ENCODE results near the gene CLOCK. TPM values are rescaled to one million over a fixed set of nuclear protein-coding genes. Genes with fewer than 3 reads are reported as not detected.
"Not testable (repeated sequence)": the region's sequence is repeated elsewhere in the genome, so short reads cannot be mapped to it uniquely, and the experiment has no call there.

The CLOCK gene
- polyA plus RNA-seq, 1 donor from 2014 or later: 4.3 TPM

DNA sequence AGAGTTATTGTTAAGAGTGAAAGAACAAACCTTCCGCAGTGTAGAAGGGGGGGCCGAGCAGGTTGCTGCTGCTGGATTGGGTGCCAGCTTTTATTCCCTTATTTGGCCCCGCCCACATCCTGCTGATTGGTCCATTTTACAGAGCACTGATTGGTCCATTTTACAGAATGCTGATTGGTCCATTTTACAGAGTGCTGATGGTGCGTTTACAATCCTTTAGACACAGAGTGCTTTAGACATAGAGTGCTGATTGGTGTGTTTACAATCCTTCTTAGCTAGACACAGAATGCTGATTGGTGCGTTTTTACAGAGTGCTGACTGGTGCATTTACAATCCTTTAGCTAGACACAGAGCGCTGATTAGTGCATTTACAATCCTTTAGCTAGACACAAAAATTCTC lies 5.3 kb upstream of the CLOCK start:
- Mint-ChIP-seq H3K4me3 (peak overlapping the region; percentile 32 to 77 (median 50)), H3K4me1 (peaks cover 5 to 24% (median 15%) of the 10 kb centered on the region in 3 donors), H3K27ac (peak overlapping the region in 2 of 3 donors; percentile 53 to 68)
- not testable (repeated sequence) for H3K36me3 Mint-ChIP-seq, H3K27me3 Mint-ChIP-seq, H3K9me3 Mint-ChIP-seq

DNA sequence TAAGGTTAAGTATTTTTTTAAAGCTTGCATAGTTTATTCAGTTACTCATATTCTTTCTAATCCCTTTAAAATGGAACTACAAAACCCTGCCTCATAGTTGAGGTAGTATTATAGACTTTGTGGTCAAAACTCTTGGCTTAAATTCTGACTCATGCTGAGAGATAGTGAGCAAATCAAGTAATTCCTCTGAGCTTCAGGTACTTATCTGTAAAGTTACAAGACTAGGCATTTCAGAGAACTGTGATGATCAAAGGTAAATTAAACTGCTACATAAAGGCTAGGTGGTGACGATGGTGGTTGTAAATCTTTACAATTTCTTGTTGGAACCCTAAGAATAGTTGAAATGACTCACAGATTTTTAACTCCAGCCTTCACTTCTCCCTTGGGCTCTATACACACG lies 3.2 kb upstream of the CLOCK start:
- Mint-ChIP-seq H3K4me3 (peak overlapping the region in 1 of 4 donors; percentile 99), H3K27ac (peak overlapping the region in 1 of 3 donors; percentile 39), H3K27me3 (peaks cover 1% of the 10 kb centered on the region), H3K9me3 (no peaks in the 10 kb centered on the region), H3K4me1 (peaks cover 14 to 27% (median 15%) of the 10 kb centered on the region in 3 donors), H3K36me3 (no peaks in the 10 kb centered on the region)

DNA sequence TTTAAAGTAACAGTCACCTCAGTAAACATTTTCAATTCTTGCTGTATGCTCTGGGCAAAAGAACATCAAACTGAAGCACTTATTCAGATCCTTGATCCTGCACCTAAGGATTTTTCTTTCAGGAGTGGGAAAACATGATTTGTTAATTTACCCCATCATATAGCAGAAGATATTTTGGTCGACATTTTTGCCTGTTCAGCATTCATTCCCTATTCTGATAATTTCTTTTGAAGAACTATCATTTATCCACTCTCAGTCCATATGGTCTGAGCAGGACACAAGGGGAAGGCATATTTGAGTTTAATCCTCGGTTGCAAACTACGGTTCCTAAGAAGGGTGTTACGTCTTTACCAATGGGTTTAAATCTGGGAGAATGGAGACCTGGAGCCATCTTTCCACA lies 1.2 kb upstream of the CLOCK start:
- H3K4me3 Mint-ChIP-seq: peak overlapping the region; percentile 88 to 99 (median 97)
- no peaks in the 10 kb centered on the region for H3K36me3 Mint-ChIP-seq
- peaks cover 17 to 36% (median 26%) of the 10 kb centered on the region in 3 donors for H3K4me1 Mint-ChIP-seq
- H3K9me3 Mint-ChIP-seq: no peaks in the 10 kb centered on the region
- H3K27me3 Mint-ChIP-seq: peaks cover 1% of the 10 kb centered on the region
- H3K27ac Mint-ChIP-seq: peak overlapping the region; percentile 89 to 96 (median 94)

DNA sequence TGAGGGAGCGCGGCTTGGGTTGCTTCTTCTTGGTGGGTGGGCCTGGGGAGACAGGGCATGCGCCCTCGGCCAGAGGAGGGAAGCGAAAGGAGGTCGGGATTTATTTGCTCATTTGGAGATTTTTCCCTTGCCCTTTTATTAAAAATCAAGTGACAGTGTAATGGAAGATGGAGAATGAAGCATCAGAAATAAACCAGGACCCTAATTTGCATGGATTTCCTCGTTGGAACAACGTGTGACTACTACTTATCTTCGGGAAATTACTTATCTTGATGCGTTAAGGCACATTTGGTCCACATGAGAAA lies 709 bp upstream of the CLOCK start:
- peaks cover 1% of the 10 kb centered on the region for H3K27me3 Mint-ChIP-seq
- H3K36me3 Mint-ChIP-seq: no peaks in the 10 kb centered on the region
- peak overlapping the region; percentile 89 to 96 (median 94) for H3K27ac Mint-ChIP-seq
- H3K4me1 Mint-ChIP-seq: peaks cover 17 to 36% (median 26%) of the 10 kb centered on the region in 3 donors
- H3K4me3 Mint-ChIP-seq: peak overlapping the region; percentile 88 to 99 (median 97)
- H3K9me3 Mint-ChIP-seq: no peaks in the 10 kb centered on the region

DNA sequence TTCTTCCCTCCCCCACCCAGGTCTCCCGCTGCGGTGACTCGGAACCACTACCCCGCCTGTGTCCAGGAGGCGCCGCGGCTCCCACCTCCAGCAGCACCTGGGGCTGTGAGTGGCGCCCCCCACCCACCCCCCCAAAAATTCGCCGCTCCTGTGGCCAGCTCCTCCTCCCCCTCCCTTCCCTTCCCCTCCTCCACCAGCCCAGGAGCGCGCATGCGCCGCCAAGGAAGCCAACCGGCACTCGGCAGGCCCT lies 278 bp downstream of the CLOCK start:
- Mint-ChIP-seq H3K36me3 (no peaks in the 10 kb centered on the region), H3K27ac (peak overlapping the region; percentile 89 to 96 (median 94)), H3K4me3 (peak overlapping the region; percentile 88 to 99 (median 97)), H3K4me1 (peaks cover 16 to 35% (median 26%) of the 10 kb centered on the region in 3 donors), H3K9me3 (no peaks in the 10 kb centered on the region), H3K27me3 (peaks cover 1% of the 10 kb centered on the region)

DNA sequence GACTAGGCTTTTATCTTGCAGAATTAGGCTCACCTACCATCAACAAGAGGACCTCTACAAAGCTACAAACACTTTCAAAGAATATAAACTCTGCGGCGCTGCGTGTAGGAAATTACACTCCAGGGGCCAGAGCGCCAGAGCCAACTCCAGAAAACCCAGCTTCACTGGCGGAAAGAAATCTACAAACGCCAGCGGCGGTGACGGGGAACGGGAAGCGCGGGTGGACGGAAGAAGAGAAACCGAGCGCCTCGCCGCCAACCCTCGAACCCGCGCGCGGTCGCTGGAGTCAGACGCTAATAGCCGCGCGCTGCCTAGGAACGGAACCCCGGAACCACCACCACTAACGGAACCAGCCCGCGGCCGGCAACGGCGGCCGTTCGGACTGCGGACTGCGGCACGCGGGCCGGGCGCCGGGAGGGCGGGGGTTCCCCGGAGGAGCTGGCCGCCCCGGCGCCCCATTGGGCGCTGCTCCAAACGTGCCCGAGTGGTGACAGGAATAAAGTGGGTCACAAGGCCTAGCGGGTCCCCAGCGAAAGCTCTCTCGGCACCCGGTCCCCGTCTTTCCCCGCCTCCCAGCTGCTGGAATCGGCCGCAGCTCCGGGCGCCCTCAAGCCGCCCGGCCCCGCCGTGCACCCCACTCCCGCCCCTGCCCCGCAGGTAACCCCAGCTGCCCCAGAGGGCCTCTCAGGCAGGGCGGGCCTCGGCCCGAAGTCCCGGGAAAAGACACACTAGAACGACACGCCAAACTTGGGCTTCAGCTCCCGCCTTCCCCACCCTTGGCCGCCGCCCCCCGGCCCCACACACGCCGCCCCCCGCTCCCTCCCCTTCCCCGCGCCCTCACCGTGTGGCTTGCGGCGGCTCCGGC lies 836 bp downstream of the CLOCK start:
- Mint-ChIP-seq H3K4me1 (peaks cover 16 to 36% (median 26%) of the 10 kb centered on the region in 3 donors), H3K9me3 (no peaks in the 10 kb centered on the region)

DNA sequence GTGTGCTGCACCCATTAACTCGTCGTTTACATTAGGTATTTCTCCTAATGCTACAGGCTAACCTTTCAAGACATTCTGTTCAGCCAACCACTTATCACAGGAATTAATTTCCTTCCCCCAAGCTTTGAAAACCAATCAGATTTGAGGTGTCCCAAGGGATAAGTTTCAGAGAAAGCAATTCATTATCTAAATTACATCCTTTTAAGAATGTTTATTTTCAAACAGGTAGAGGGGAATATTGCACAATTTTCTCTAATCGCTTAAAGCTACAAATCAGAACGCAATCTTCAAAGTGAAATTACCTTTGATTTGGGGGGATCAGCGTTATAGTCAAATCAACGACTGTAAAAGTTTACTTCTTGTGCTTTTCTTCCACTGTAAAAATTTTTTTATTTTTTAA lies 1.6 kb downstream of the CLOCK start:
- H3K27me3 Mint-ChIP-seq: peaks cover 1% of the 10 kb centered on the region
- no peaks in the 10 kb centered on the region for H3K9me3 Mint-ChIP-seq
- H3K4me3 Mint-ChIP-seq: peak overlapping the region; percentile 88 to 99 (median 97)
- peak overlapping the region; percentile 89 to 98 (median 97) for H3K27ac Mint-ChIP-seq
- no peaks in the 10 kb centered on the region for H3K36me3 Mint-ChIP-seq
- peaks cover 16 to 35% (median 26%) of the 10 kb centered on the region in 3 donors for H3K4me1 Mint-ChIP-seq

More for the DNA sequence above, 836 bp downstream of the CLOCK start:
- peak overlapping the region; percentile 89 to 98 (median 97) for H3K27ac Mint-ChIP-seq
- H3K4me3 Mint-ChIP-seq: peak overlapping the region; percentile 88 to 99 (median 97)
- no peaks in the 10 kb centered on the region for H3K36me3 Mint-ChIP-seq
- peaks cover 1% of the 10 kb centered on the region for H3K27me3 Mint-ChIP-seq

DNA sequence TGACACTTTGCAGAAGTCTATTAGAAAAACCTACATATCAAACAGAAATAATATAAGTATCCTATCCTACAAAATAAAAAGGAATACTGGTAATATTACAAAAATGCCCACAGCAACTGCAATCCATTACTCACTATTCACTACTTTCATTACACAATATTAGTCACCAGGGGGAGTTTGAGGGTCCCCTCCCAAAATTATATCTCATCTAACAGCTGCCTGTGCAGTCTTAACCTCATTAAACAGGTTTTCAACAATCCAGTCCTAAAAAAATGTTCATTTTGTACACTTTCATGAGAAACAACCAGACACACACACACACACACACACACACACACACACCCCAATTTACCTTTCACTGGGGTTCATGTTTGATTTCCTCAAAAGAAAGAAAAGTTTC lies 2.9 kb downstream of the CLOCK start:
- peaks cover 18 to 35% (median 26%) of the 10 kb centered on the region in 3 donors for H3K4me1 Mint-ChIP-seq
- no peaks in the 10 kb centered on the region for H3K36me3 Mint-ChIP-seq
- peak overlapping the region; percentile 27 to 97 (median 64) for H3K27ac Mint-ChIP-seq
- peak overlapping the region in 1 of 4 donors; percentile 99 for H3K4me3 Mint-ChIP-seq
- H3K9me3 Mint-ChIP-seq: no peaks in the 10 kb centered on the region
- peaks cover 1% of the 10 kb centered on the region for H3K27me3 Mint-ChIP-seq

DNA sequence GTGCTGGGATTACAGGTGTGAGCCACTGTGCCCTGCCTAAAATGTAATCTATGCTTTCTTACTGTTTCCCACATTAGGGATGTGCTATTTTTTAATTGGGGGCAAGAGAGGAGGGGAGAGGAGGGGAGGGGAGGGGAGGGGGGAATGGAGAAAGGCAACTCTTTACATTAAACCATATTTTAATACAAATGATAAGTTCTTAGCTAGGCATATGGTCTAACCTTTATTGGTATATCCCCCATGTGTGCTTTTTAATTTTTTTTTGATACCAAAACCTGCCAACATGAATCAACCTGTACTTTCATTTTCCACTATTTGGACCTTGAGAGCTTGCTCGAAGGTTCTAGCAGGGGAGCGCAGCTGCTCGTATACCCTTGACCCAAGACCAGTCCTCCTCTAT lies 6.4 kb downstream of the CLOCK start:
- Mint-ChIP-seq H3K9me3 (no peaks in the 10 kb centered on the region), H3K27me3 (no peaks in the 10 kb centered on the region), H3K36me3 (peaks cover 4% of the 10 kb centered on the region), H3K27ac (no peak overlapping the region), H3K4me1 (peaks cover 22 to 33% (median 26%) of the 10 kb centered on the region in 3 donors), H3K4me3 (peak overlapping the region in 1 of 4 donors; percentile 48)

DNA sequence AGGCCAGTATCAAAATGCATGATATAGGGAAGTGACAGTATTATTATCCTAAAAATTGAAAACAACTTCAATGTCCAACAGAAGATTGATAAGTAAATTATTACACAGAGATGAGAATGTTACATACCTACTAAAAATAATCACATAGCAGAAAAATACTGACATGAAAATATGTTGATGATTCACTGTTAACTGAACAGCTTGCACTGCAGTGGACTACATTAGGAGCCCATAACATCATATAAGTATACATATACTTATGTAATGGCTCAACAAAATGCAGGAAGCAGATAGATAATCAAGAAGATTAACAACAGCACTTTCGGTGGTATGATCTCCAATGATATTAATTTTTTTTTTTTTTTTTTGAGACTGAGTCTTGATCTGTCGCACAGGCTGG lies 7.1 kb downstream of the CLOCK start:
- Mint-ChIP-seq H3K4me1 (peaks cover 20 to 28% (median 20%) of the 10 kb centered on the region in 3 donors), H3K9me3 (no peaks in the 10 kb centered on the region), H3K4me3 (no peak overlapping the region), H3K27ac (no peak overlapping the region), H3K36me3 (peaks cover 4% of the 10 kb centered on the region), H3K27me3 (no peaks in the 10 kb centered on the region)

DNA sequence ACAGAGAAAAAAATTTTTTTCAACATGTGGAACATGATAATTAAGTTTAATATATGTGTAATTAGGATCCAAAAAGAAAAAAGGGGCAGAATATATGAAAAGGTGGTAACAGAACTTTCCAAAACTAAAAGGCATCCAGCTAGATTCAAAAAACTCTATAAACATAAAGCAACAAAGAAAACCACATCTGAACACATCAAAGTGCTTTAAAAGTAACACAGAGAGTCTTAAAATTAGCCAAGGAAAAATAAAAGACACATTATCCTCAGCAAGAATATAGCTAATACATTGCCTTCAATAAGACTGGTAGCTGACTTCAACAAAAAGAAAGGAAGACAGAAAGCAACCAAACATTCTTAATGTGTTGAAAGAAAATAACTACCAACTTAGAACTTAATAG lies 8.2 kb downstream of the CLOCK start:
- H3K27me3 Mint-ChIP-seq: no peaks in the 10 kb centered on the region
- no peak overlapping the region for H3K4me3 Mint-ChIP-seq
- peaks cover 13 to 23% (median 14%) of the 10 kb centered on the region in 3 donors for H3K4me1 Mint-ChIP-seq
- peak overlapping the region in 1 of 3 donors; percentile 48 for H3K27ac Mint-ChIP-seq
- H3K36me3 Mint-ChIP-seq: peaks cover 8% of the 10 kb centered on the region
- H3K9me3 Mint-ChIP-seq: peaks cover 0 to 7% (median 3%) of the 10 kb centered on the region in 3 donors

DNA sequence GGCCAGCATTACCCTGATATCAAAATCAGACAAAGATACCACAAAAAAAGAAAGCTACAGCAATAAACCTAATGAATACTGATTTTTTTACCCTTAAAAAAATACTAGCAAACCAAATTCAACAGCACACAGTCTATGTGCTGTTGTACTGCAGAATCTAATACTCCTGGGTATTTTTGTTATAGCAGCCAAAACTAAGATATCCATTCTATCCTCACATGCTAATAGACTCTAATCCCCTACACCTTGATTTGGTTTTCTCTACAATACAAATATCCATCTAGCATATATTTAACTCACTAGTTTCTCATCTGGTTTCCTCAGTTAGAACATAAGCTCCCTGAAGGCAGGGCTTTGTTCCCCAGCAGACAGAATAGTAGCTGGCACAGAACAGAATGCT lies 12.4 kb downstream of the CLOCK start:
- Mint-ChIP-seq H3K36me3 (peaks cover 22% of the 10 kb centered on the region), H3K4me1 (peaks cover 13 to 26% (median 16%) of the 10 kb centered on the region in 3 donors), H3K9me3 (peaks cover 3 to 18% (median 8%) of the 10 kb centered on the region in 3 donors), H3K4me3 (no peak overlapping the region), H3K27me3 (no peaks in the 10 kb centered on the region), H3K27ac (peak overlapping the region in 1 of 3 donors; percentile 63)

DNA sequence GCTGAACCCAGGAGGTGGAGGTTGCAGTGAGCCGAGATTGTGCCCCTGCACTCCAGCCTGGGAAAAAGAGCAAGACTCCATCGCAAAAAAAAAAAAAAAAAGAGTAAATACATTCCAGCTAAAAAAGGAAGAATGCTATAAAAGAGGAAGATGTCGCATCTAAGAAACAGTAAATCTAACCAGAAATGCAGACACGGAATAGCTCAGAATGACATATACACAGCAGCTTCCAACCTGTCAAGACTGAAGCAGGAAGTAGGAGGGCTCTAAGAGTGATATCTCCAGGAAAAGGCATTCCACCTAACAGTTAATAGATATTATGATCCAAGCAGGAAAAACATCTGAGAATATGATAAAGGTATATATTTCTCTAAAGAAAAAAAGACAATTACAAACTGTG lies 16.0 kb downstream of the CLOCK start:
- no peak overlapping the region for H3K4me3 Mint-ChIP-seq
- H3K9me3 Mint-ChIP-seq: peaks cover 3 to 18% (median 8%) of the 10 kb centered on the region in 3 donors
- no peak overlapping the region for H3K27ac Mint-ChIP-seq
- peaks cover 12 to 29% (median 15%) of the 10 kb centered on the region in 3 donors for H3K4me1 Mint-ChIP-seq
- no peaks in the 10 kb centered on the region for H3K27me3 Mint-ChIP-seq
- peaks cover 22% of the 10 kb centered on the region for H3K36me3 Mint-ChIP-seq

DNA sequence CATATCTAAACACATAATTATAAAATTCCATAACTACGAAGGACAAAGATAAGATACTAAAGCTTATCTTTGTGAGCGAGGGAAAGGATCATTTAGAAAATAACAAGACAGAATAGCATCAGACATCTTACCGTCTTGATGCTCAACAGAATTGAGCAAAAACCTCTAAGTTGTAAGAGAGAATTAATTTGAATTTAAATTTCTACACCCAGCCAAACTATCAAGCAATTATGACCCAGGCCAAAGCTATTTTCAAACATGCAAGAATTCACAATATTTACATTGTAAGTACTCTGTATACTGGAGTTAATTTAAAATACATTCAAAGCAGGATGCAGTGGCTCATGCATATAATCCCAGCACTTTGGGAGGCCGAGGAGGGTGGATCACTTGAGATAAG lies 16.5 kb downstream of the CLOCK start:
- no peak overlapping the region for H3K4me3 Mint-ChIP-seq
- no peak overlapping the region for H3K27ac Mint-ChIP-seq
- peaks cover 3 to 18% (median 8%) of the 10 kb centered on the region in 3 donors for H3K9me3 Mint-ChIP-seq

DNA sequence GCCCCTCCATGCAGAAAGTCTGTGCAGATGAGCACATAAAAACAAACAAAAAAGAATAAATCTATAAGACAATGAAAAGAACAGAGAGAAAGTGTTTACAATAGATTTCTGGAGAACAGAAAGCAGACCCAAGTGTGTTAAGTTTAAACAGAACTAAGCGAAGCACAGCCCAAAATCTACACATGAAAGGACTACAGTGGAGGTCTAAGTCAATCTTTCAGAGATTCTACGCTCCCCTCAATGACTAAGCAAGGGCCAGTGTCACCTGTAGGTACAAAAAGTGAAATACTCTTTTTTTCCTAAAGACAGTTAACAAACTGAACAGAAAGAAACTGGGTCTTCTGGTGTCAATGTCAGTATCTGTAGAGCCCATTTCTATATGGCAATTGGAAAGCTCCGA lies 18.2 kb downstream of the CLOCK start:
- H3K4me1 Mint-ChIP-seq: peaks cover 11 to 25% (median 13%) of the 10 kb centered on the region in 3 donors
- no peak overlapping the region for H3K4me3 Mint-ChIP-seq
- peaks cover 0 to 11% (median 8%) of the 10 kb centered on the region in 3 donors for H3K9me3 Mint-ChIP-seq
- no peaks in the 10 kb centered on the region for H3K27me3 Mint-ChIP-seq
- no peak overlapping the region for H3K27ac Mint-ChIP-seq
- H3K36me3 Mint-ChIP-seq: peaks cover 20% of the 10 kb centered on the region

More for the DNA sequence above, 16.5 kb downstream of the CLOCK start:
- Mint-ChIP-seq H3K36me3 (peaks cover 22% of the 10 kb centered on the region), H3K27me3 (no peaks in the 10 kb centered on the region), H3K4me1 (peaks cover 12 to 29% (median 15%) of the 10 kb centered on the region in 3 donors)
